Stimulated activated naive CD4-positive, alpha-beta T cell (primary cell): ENCODE data around the gene PERM1.

Experiments
- DNase-seq, 6 experiments: peaks; one replicate each; lab custom pipeline; 2025; lab: John Stamatoyannopoulos, UW

Gene PERM1

DNA sequence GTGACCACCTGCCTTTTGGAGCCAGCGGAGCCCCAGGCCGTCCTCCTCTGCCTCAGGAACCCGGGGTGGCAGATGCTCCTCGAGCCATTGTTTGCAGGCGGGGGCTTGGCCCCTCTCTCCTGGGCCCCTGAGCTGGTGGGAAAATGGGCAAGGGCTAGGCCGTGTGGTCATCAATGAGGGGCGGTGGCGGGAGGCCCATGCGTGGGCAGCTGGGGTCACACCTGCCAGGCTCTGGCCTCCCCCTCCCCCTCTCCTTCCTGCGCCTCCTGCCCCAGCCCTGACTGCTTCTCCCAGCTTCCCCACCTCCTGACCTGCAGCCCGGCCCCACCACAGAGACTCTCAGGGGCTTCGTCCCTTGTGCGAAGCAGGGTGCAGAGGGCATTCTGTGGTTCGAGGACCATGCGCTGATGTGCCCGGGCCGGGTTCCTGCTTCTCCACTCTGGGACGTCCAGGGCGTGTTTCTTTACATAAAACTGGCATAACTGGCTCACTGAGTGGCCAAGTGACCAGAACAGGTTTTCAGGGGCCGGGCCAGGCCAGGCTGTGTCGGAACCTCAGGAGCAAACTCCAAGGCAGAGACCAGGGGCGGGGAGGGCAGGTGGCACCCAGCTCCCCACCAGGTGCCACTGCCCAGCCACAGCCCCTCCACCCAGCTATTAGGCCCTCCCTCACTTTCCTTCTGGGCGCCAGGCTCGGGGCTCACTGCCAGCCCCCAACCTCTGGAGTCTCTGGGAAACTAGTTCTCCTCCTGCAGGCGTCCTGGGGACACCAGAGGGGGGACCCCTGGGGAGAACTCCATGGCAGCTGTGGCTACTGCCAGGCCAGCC, 48.9 kb downstream of the PERM1 start:
- no peak for DNase-seq

DNA sequence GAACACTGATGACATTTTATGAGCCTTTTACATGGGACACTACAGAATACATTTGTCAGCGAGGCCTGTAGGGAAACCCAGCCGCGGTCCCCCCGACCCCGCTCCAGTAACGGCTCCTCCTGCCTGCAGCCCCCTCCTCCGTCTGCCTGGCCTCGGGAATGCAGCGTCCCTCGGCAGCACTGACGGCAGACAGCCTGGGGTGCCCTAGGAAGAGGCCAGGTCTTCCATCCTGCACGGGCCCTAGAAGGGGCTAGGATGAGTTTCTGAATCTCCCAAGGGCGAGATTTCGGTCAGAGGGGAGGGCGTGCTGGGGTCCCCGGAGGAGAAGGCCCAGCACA, 49.8 kb downstream of the PERM1 start:
- no peak for DNase-seq

- DNase-seq, result no peak
Measured at GRCh38 chr1:931380-932172, 50.3 kb downstream of the PERM1 start.

DNA sequence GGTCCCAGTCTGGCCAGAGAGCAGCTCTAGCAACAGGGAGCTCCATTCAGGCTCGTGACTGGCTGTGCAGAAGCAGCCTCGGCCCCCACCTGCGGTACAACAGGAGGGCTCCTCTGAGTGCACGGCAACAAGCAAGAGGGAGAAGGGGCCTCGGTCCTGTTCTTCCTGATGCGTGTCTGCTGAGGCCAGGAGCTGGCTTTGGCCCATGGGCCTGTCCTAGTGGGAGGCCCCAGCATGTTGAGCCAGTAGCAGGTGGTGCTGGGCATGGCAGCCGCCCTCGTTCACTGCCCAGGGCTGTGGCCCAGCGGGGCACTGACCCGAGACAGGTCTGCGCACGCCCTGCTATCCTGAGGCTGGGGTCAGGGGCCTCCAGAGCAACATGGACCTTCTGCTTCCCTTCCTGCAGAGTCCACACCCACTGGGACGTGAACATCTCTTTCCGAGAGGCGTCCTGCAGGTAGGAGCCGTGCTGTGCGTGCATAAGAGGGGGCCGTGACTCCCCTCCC, 51.2 kb downstream of the PERM1 start:
- DNase-seq, result no peak

DNA sequence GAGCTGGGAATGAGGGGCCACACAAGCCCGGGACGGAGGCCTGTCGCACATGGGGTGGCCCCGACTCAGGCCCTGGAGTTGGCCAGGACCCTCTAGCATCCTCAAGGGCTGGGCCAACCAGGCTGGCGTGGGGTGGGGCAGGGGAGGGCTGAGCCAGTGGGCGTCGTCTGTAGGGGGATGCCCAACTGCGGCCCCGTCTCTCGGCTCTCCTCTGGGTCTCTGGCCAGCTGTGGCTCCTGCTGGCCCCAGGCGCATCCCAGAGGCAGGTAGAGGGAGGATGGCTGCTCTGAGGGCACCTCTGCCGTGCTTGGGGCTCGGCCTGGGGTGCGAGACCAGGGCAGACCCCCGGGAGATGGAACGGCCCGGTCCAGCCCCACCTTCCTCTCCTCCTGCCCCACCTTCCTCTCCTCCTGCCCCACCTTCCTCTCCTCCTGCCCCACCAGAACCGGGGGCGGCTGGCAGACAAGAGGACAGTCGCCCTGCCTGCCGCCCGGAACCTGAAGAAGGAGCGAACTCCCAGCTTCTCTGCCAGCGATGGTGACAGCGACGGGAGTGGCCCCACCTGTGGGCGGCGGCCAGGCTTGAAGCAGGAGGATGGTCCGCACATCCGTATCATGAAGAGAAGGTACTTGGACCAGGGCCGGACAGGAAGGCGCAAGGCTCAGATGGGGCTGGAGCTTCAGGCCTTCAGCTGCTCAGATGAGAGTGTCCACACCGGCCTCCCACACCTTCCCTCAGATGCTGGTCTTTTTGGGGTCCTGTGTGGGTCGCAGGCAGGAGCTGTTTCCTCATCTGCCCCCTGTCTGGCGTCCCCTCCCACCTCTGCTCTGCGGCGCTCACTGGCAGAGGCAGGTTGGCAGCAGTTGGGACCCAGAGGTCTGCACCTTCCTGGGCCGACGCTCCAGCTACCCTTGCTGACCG, 51.9 kb downstream of the PERM1 start:
- no peak for DNase-seq

DNA sequence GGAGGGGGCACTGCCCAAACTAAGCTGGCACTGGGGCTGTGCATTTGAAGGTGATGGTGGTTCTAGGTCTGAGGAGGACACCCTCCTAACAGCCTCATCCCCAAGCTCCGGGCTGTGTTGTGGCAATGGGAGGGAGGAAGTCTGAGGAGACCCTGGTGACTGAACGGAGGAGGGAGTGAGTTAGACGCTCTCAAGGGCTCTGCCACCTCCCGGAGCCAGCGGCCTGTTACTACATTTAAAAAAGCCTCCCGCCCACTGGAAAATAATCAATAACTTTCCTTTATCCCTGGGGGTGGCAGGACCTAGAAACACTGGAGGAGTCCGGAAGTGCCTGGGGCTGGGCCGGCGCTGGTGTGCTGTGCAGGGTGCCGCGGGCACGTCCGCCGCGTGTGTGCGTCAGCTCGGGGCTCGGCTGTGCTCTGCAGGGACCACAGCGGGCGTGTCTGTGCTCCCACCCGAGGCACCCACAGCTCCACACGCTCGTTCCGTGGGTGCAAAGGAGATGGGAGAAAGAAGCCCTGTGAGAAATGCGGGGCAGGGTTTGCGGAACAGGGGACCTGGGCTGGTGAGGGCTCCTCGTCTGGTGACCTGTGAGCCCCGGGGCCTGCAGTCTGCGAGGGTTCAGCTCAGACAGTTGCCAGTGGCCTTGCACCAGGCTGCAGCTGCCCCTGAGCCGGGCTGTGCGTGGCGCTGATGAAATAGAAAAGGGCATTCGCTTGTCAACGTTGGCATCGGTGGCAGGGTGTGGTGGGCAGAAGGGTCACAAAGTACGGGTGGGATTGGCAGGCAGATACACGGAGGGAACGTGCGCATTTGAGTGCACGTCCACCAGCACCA, 52.9 kb downstream of the PERM1 start:
- no peak for DNase-seq

- no peak for DNase-seq
Measured at GRCh38 chr1:927748-928147, 54.1 kb downstream of the PERM1 start.

- no peak for DNase-seq
Measured at GRCh38 chr1:927234-927633, 54.7 kb downstream of the PERM1 start.

DNA sequence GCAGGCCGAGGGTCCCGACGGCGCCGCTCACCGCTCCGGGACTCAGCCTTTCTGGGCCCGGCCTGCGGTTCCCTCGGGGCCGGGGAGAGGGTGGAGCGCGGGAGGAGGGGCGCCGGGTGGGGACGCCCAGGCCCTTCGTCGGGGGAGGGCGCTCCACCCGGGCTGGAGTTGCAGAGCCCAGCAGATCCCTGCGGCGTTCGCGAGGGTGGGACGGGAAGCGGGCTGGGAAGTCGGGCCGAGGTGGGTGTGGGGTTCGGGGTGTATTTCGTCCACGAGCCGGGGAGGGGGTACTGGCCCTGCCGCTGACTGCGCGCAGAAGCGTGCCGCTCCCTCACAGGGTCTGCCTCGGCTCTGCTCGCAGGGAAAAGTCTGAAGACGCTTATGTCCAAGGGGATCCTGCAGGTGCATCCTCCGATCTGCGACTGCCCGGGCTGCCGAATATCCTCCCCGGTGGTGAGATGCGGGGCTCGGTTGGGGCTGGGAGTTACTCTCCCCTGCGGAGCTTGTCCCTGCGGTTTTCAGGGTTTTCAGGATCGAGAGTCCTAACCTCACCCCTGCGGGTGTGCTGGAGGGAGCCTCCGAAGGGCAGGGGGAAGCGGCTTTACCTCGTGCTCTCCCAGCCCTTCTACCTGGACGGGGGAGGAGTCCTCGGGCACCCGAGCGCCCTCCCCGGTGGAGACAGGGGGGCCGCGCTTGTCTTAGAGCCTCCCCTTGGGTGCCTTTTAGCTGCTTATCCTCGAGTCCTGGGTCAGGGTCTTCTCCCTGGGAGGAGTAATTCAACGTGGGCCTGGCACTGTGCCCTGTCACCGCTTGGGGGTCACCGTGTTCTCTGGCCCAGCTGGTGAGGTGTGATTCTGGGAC, 56.1 kb downstream of the PERM1 start:
- no peak for DNase-seq
